Upper lobe of left lung (tissue), 6 donors: Measurements from ENCODE around the gene ANKUB1. TPM values are rescaled to one million over a fixed set of nuclear protein-coding genes. Genes with fewer than 3 reads are reported as not detected.
A peak's percentile ranks its signal among the peaks of the same experiment; 100 is the strongest.

Experiments
- ATAC-seq, 2 donors: fragments of 200-7000 bp; cut with Tn5 transposase; one replicate each; pipeline ENCODE4 v1.9.1; 2022; ENCODE audit warnings: mild to moderate bottlenecking in 2 of 2, moderate library complexity in 2 of 2; ENCODE audit not compliant: low FRiP score in 2 of 2
- DNase-seq, 2 donors: peaks; one replicate each; pipeline ENCODE4 v3.0.0-alpha.2; 2019 to 2020
- H3K27ac ChIP-seq, 4 donors: fragments of 200-600 bp; sonication (generic); one replicate each; pipeline ENCODE4 v1.5.1; 2016 to 2019
- H3K27me3 ChIP-seq, 4 donors: fragments of 200-600 bp; sonication (generic); one replicate each; pipeline ENCODE4 v1.5.1; 2017 to 2019
- H3K36me3 ChIP-seq, 4 donors: fragments of 200-600 bp; sonication (generic); one replicate each; pipeline ENCODE4 v1.5.1; 2016 to 2019
- H3K4me1 ChIP-seq, 4 donors: fragments of 200-600 bp; sonication (generic); one replicate each; pipeline ENCODE4 v1.5.1; 2018 to 2019
- H3K4me3 ChIP-seq, 4 donors: fragments of 200-600 bp; sonication (generic); one replicate each; pipeline ENCODE4 v1.5.1; 2017 to 2019; ENCODE audit warnings: mild to moderate bottlenecking in 2 of 4, moderate library complexity in 1 of 4
- H3K9me3 ChIP-seq, 4 donors: fragments of 200-600 bp; sonication (generic); one replicate each; pipeline ENCODE4 v1.5.1; 2018 to 2019
- EP300 ChIP-seq, 4 donors: sonication (generic); formaldehyde crosslinking; IDR thresholded peaks; one replicate each; pipeline ENCODE4 v1.5.1; 2017; ENCODE audit warnings: antibody characterized with exemption in 4 of 4, control low read depth in 2 of 4
- POLR2A ChIP-seq, 4 donors: fragments of 450-650 bp; IDR thresholded peaks; one replicate each; pipeline ENCODE4 v1.5.1; 2016 to 2017; ENCODE audit warnings: antibody characterized with exemption in 4 of 4, mild to moderate bottlenecking in 2 of 4
- POLR2AphosphoS5 ChIP-seq, 2 donors: sonication (generic); formaldehyde crosslinking; IDR thresholded peaks; one replicate each; pipeline ENCODE4 v1.5.1; 2017; ENCODE audit warnings: antibody characterized with exemption in 2 of 2
- WGBS, 2 donors: methylation state at CpG; one replicate each; pipeline ENCODE4 v1.1.5; 2017 to 2018; 5-methylcytosine and 5-hydroxymethylcytosine counted together
- total RNA-seq, 6 donors: library from RNA; depleted of rRNA in 4 of 6; stranded (reverse); fragments of >200 nt in 4 of 6; gene quantifications; one replicate each; pipeline versions ENCODE4 v1.1.0 to v1.2.1, GENCODE V29; 2016 to 2021
- TF ChIP-seq, protein P1 (sequence below), 6 experiments: fragments of 450-650 bp in 4 of 6; fragments of 200-600 bp in 2 of 6; sonication (generic) in 2 of 6; IDR thresholded peaks; one replicate each; pipeline ENCODE4 v1.5.1; 2016 to 2019; ENCODE audit warnings: antibody characterized with exemption in 6 of 6
- donor health status: DM: no; HTN: no; CAD: no; lungs with moderate emphysema.
- donor health status: DM: no; HTN: yes; CAD: no; lungs with severe emphysema.

ANKUB1 gene
- total RNA-seq, 6 donors from 2014 or later: 1.4 to 24.5 (median 3.1) TPM; not detected in 1

DNA sequence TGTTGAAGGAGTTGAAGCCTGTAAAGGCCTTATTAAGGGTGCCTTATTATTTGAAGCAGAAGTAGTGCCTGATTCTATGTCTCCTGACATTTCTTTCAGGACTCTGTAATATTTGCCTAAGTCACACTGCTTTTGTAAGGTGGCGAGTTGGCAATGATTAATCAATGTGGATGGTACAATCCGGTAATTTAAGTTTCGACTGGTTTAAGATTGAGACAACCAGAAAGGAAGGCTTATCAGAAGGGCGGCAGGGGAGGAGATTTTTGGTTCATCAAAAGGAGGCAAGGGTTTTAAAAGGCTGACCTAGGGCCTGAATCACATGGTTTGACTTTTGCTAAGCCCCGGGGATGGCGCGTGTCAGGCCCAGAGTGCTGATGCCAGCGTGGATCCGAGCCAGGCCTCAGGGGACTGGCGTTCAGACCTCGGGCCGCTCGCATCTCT lies 19.8 kb upstream of the ANKUB1 start:
- Histone ChIP-seq H3K4me1 (peaks cover 25 to 38% (median 30%) of the 10 kb centered on the region in 4 donors), H3K4me3 (peak overlapping the region in 3 of 4 donors; percentile 61 to 84 (median 70)), H3K36me3 (no peaks in the 10 kb centered on the region), H3K9me3 (no peaks in the 10 kb centered on the region), H3K27me3 (no peaks in the 10 kb centered on the region), H3K27ac (peak overlapping the region; percentile 96 to 98 (median 98))
- no peak for ATAC-seq
- DNase-seq: no peak
- TF ChIP-seq POLR2AphosphoS5 (IDR thresholded peaks at IDR 0.05) (no peak), EP300 (IDR thresholded peaks at IDR 0.05) (no peak), POLR2A (IDR thresholded peaks at IDR 0.05) (no peak)
- TF ChIP-seq, protein P1, sequence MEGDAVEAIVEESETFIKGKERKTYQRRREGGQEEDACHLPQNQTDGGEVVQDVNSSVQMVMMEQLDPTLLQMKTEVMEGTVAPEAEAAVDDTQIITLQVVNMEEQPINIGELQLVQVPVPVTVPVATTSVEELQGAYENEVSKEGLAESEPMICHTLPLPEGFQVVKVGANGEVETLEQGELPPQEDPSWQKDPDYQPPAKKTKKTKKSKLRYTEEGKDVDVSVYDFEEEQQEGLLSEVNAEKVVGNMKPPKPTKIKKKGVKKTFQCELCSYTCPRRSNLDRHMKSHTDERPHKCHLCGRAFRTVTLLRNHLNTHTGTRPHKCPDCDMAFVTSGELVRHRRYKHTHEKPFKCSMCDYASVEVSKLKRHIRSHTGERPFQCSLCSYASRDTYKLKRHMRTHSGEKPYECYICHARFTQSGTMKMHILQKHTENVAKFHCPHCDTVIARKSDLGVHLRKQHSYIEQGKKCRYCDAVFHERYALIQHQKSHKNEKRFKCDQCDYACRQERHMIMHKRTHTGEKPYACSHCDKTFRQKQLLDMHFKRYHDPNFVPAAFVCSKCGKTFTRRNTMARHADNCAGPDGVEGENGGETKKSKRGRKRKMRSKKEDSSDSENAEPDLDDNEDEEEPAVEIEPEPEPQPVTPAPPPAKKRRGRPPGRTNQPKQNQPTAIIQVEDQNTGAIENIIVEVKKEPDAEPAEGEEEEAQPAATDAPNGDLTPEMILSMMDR (IDR thresholded peaks at IDR 0.05): no peak
- 15 to 38% methylated on average over 9 to 13 of the region's 13 CpGs for WGBS, 2 donors

DNA sequence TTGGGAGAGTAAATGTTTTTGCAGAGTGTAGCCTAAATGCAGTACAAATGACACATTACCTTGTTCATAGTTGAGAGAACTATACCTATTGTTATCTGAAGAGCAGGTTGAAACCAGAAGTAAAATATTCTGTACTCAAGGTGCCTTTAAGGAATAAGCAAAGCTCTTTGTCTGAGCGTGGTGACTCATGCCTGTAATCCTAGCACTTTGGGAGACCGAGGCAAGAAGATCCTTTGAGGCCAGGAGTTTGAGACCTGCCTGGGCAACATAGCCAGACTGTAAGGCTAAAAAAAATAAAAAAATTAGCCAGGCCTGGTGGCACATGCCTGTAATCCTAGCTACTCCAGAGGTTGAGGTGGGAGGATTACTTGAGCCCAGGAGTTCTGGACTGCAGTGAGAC lies 18.5 kb upstream of the ANKUB1 start:
- DNase-seq: no peak
- H3K36me3 ChIP-seq: no peaks in the 10 kb centered on the region
- H3K27ac ChIP-seq: peak overlapping the region in 1 of 4 donors; percentile 12
- H3K27me3 ChIP-seq: no peaks in the 10 kb centered on the region
- no peak overlapping the region for H3K4me3 ChIP-seq
- no peaks in the 10 kb centered on the region for H3K9me3 ChIP-seq
- no peak for TF ChIP-seq EP300 (IDR thresholded peaks at IDR 0.05)
- TF ChIP-seq POLR2AphosphoS5 (IDR thresholded peaks at IDR 0.05): no peak
- TF ChIP-seq POLR2A (IDR thresholded peaks at IDR 0.05): no peak
- TF ChIP-seq, protein P1 (IDR thresholded peaks at IDR 0.05): no peak
- WGBS, 2 donors: 81 to 95% methylated on average over 2 of the region's 2 CpGs
- ATAC-seq: no peak
- peaks cover 12 to 27% (median 25%) of the 10 kb centered on the region in 4 donors for H3K4me1 ChIP-seq

DNA sequence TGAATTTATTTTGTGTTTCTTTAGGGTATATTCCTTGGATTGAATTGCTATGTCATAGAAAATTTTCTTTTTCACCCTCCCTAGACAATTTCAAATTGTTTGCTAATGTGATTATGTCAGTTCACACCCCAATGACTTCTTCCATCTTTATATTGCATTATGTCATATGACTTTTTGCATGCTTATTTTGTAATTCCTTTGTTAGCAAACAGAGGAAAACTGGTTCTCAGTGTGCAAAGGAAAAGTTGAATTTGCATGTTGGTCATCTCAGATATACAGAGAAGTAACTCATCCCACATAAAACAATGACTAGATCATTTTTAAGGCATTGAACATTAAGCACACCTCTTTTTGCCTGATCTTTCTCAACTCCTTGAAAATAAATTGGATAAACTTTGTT lies 17.3 kb upstream of the ANKUB1 start:
- no peak overlapping the region for H3K4me3 ChIP-seq
- no peaks in the 10 kb centered on the region for H3K9me3 ChIP-seq
- TF ChIP-seq EP300 (IDR thresholded peaks at IDR 0.05) (no peak), POLR2AphosphoS5 (IDR thresholded peaks at IDR 0.05) (no peak), POLR2A (IDR thresholded peaks at IDR 0.05) (no peak)
- TF ChIP-seq, protein P1 (IDR thresholded peaks at IDR 0.05): no peak
- no peaks in the 10 kb centered on the region for H3K27me3 ChIP-seq
- H3K36me3 ChIP-seq: no peaks in the 10 kb centered on the region
- ATAC-seq (no peak), DNase-seq (no peak)
- H3K4me1 ChIP-seq: peaks cover 2 to 16% (median 13%) of the 10 kb centered on the region in 4 donors
- H3K27ac ChIP-seq: no peak overlapping the region

DNA sequence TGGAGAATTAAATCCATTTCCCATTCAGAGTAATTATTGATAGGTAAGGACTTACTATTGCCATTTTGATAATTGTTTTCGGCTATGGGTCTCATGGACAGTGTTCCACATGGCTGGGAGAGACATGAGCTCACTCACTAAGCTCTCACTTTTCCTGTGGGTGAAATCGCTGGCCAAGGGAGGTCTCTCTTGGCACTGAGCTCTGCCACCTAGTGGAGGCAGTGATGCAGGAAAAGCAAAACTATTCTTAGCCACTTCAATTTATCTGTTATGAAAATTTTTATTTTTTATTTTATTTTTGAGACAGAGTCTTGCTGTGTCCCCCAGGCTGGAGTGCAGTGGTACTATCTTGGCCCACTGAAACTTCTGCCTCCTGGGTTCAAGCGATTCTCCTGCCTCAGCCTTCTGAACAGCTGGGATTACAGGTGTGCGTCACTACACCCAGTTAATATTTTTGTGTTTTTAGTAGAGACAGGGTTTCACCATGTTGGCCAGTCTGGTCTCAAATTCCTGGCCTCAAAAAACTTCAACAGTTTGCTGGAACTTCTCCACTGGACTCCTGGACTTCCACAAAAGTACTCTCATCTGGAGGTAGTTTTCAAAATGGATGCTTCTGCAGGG lies 16.0 kb upstream of the ANKUB1 start:
- WGBS, 2 donors: 30 to 31% methylated on average over 4 of the region's 4 CpGs
- peaks cover 0 to 8% (median 6%) of the 10 kb centered on the region in 4 donors for H3K4me1 ChIP-seq
- ATAC-seq (peak in 1 of 2 donors; percentile 52), DNase-seq (peak in 1 of 2 donors; percentile 80)
- H3K4me3 ChIP-seq: no peak overlapping the region
- H3K27me3 ChIP-seq: no peaks in the 10 kb centered on the region
- H3K9me3 ChIP-seq: no peaks in the 10 kb centered on the region
- H3K27ac ChIP-seq: no peak overlapping the region
- TF ChIP-seq EP300 (IDR thresholded peaks at IDR 0.05): no peak
- TF ChIP-seq, protein P1 (IDR thresholded peaks at IDR 0.05): peak; percentile 37 to 83 (median 64)
- no peaks in the 10 kb centered on the region for H3K36me3 ChIP-seq
